ENCODE data around the gene RPTOR.

- TF ChIP-seq, protein P1, sequence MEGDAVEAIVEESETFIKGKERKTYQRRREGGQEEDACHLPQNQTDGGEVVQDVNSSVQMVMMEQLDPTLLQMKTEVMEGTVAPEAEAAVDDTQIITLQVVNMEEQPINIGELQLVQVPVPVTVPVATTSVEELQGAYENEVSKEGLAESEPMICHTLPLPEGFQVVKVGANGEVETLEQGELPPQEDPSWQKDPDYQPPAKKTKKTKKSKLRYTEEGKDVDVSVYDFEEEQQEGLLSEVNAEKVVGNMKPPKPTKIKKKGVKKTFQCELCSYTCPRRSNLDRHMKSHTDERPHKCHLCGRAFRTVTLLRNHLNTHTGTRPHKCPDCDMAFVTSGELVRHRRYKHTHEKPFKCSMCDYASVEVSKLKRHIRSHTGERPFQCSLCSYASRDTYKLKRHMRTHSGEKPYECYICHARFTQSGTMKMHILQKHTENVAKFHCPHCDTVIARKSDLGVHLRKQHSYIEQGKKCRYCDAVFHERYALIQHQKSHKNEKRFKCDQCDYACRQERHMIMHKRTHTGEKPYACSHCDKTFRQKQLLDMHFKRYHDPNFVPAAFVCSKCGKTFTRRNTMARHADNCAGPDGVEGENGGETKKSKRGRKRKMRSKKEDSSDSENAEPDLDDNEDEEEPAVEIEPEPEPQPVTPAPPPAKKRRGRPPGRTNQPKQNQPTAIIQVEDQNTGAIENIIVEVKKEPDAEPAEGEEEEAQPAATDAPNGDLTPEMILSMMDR (IDR thresholded peaks at IDR 0.05; ENCODE audit: borderline replicate concordance, extremely low read depth, low read length, poor library complexity, severe bottlenecking), result no peak
- TF ChIP-seq EZH2 (IDR thresholded peaks at IDR 0.05; ENCODE audit: borderline replicate concordance, low read depth, low read length, severe bottlenecking), result no peak
These were observed 251.8 kb downstream of the RPTOR start for GRCh38 chr17:80796430-80796861.
